HG03064 (cell line): ENCODE results near the gene PRKN.

Experiments used
- ATAC-seq: cut with Tn5 transposase; IDR thresholded peaks from one replicate; pipeline ENCODE4 v1.9.1; 2021; ENCODE audit warnings: low read depth; ENCODE audit not compliant: unreplicated experiment

PRKN gene

GRCh38 chr6:162474722-162475121 is 252.8 kb downstream of the PRKN start:
- no peak for ATAC-seq

DNA sequence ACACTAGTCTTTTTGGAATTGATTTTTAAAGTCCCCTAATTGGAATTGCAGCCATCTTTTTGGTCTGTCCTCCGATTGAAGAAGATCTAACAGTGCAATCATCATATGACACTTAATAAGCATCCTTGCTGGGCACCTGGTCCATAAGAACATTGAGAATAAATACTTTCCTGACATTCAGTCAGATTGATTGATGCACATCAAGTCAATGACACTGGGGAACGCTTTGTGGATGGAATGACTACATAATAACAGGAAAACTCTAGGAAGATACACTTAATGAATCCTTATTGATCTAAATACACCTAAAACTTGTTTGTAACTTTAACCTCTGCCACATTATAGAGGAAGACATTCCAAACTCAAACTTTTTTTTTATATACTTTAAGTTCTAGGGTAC is 255.7 kb downstream of the PRKN start:
- ATAC-seq: no peak

- no peak for ATAC-seq
These were observed 259.2 kb downstream of the PRKN start for GRCh38 chr6:162468326-162468725.

DNA sequence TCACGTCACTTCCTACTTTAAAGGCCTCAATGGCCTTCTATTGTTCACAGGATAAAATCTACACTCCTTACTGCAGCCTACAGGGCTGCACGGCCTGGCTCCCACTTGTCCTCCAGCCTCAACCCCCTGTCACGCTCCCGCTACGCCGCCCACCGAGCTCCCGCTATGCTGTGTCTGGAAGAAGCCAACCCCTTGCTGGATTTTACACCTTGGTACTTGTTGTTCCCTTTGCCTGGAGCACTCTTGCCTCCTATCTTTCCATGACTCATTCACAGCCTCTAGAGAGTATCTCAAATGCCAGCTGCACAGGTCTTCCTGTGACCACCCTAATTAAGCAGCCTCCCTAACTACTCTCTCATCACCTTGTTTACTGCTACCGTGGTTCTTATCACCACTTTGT is 259.9 kb downstream of the PRKN start:
- no peak for ATAC-seq

DNA sequence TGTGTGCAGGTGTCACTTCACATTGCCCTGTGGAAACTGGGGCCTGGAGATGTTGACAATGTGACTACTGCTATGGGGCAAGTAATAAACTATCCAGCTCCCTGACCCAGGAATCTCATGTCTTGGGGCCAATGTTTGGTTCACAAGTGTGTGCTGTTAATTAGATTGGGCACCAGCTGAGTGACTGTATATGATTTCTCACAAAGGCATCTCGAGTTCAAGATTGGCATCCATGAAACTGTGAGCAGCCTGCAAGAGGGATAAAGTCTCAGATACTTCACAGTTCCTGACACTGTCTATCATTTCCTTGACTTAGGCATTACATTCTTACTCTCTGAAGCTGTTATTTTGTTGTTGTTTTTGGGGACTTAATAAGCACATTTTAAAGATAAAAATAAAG is 264.0 kb downstream of the PRKN start:
- no peak for ATAC-seq

GRCh38 chr6:162459985-162460384 is 267.6 kb downstream of the PRKN start:
- no peak for ATAC-seq

DNA sequence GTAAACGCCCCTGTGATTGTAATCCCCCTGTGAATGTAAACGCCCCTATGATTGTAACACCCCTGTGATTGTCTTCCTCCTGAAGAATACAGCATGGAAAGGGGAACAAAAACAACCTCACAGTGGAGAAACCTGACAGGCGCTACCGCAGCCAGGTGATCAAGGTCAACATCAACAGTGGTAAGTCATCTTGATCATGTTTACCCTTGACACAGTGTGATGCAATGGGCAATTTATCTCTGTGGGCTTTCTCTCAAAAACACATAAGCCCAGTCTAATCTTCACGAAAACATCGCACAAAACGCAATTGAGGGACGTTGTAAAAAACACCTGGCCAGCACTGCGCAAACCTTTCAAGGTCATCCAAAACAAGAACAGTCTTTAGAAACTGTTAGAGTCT is 277.2 kb downstream of the PRKN start:
- no peak for ATAC-seq

- no peak for ATAC-seq
These were observed 279.3 kb downstream of the PRKN start for GRCh38 chr6:162448294-162448693.

DNA sequence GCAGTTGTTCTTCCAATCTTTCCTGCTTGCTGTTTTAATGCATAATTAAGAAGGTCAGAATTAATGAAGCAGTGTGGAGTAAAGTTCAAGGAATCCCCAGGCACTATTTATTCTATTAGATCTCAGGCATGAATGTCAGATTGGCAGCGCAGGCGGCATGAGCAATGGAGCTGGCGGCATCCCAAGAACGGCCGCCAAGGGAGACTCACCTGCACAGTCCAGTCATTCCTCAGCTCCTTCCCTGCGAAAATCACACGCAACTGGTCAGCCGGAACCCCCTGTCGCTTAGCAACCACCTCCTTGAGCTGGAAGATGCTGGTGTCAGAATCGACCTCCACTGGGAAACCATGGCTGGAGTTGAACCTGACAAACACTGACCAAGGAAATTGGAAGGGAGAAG is 284.5 kb downstream of the PRKN start:
- no peak for ATAC-seq

DNA sequence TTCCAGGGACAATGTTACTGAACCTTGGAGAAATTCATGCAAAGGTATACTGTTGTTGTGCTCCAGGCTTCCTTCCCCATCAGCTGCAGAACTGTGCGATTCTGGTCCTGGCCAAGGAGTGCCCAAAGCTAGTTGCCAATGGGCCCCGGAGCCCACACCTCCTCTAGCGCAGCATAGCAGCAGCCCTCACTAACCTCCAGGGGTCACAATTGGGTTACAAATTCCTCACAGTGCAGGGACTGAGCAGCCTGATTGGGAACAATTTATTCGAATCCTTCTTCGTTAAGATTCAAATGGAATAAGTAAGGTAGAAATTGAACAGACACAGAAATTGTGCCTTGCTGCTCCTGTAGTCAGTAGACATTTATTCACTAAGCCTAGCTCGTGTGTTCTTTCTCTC is 284.9 kb downstream of the PRKN start:
- ATAC-seq: no peak

DNA sequence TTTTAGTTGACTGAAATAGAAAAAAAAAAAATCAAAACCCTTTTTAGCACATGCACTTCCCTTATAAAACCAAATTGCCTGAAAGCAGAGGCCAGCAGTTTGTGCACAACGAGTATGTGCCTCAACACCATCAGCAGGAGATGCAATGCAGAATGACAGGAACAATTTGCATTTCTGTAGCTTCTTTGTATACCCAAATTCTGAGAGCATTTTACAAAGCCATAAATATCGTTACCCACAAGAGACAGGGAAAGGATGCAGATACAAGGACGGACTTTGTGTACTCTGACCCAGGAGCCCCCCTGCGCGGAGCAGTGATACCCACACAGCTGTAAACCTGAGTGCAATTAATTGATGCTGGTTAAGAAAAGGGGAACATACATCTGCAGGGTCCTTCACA is 285.6 kb downstream of the PRKN start:
- no peak for ATAC-seq

DNA sequence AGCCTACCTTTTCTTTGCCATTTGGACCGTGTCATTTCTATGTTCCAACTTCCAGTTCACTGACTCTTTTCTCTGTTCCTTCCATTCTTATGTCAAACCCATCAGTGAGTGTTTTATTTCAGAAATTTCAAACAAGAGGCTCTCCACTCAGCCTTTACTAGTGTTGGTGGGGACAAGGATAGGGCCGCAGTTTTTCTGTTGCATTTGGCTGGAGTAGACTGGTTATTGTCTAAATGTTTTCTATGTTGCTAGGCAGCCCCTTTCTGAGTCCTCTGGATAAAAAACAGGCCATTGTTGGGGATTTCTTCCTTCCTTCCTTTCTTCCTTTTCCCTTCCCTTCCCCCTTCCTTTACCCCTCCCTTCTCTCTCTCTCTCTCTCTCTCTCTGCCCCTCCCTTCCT is 288.6 kb downstream of the PRKN start:
- ATAC-seq: no peak

GRCh38 chr6:162435071-162435470 is 292.5 kb downstream of the PRKN start:
- no peak for ATAC-seq

GRCh38 chr6:162421004-162421403 is 306.6 kb downstream of the PRKN start:
- ATAC-seq: no peak

DNA sequence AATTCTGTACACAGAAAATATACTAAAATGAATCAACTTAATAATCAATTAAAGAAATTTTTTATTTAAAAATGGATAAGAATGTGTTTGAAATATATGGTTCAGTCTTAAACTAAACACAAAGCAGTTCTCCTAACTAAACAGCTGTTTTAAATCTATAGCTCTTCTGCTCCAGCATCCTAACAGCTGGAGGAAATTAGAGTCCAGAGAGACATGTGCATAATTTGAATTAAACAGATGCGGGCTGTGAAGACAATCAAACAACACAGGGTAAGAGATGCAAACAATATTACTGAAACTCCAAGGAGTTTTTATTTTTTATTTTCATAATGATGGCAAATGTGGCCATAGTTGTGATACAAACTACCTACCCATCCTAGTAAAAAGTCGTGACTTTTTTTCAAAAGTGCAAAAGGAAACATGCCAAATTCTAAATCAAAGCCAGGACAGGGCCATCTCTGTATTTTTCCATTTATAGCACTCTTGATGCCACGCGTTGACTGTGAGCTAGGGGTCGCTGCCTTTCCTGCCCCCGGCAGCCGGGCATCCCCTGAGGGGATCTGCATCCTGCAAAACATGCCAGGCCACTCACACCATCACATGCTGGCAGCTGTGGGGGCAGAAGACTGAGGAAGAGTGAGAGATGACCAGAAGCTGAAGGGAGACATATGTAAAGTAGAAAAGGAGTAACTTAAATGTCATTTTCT is 310.6 kb downstream of the PRKN start:
- ATAC-seq: no peak

GRCh38 chr6:162416307-162416706 is 311.3 kb downstream of the PRKN start:
- ATAC-seq: no peak

DNA sequence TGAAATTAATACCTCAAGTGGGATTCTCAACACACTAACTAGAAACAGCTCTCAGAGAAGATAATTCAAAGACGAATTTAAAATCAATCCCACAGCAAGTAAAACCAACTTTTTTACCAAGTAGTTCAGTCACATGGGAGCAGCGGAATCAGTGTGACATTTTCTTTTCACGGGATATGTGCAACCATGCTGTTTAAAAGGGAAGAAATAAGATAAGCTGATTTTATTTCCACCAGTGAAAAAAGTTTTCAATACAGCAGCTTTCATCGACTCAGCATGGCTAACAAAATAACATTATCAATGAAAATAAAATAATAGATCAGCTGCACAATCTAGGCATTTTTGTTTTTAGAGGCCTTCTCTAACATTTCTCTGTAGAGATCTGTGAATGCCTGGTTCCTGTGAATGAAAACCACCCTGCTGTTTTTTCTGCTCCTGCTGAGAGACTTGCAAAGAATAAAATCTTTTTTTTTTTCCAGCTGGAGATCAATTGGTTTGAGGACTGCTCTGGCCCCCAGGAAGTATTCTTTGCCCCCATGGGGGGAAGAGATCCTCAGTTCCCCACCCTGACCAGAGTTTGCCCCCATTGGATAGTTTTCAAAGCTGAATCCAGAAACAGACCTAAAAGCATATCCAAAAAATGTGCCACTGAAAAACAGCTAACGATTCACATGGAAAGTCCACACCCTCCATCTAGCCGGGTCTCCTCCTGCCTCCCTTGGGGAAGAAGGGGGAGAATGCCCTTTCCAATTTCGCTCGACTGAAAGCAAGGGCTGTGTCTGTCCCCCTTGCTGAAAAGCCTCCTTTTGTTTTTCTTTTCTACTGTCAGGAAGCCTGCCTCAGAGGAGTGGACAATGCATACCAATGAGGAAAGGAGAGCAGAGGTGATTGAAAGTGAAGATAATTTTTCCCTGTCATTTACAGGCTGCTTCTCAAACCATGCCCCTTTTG is 317.6 kb downstream of the PRKN start:
- no peak for ATAC-seq

- no peak for ATAC-seq
These were observed 318.6 kb downstream of the PRKN start for GRCh38 chr6:162408826-162409535.

- ATAC-seq: no peak
These were observed 322.6 kb downstream of the PRKN start for GRCh38 chr6:162404951-162405350.

DNA sequence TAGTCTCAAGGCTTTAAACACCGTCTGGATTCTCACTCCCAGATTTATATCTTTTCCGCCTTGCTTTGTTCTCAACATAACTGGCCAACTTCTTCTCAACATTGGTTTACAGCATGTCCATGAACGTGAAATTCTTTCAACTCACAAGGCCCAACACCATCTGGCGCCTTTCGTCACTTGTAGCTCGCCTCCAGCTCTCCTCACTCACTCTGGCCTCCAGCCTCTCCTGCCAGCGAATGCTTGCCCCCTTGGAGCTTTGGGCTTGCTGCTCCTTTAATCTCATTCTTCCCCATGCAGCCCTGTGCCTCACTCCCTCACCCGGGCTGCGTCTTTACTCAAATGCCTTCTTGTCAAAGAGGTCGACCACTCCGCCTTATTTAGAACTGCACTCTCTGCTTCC is 324.5 kb downstream of the PRKN start:
- no peak for ATAC-seq

- ATAC-seq: no peak
These were observed 332.4 kb downstream of the PRKN start for GRCh38 chr6:162395181-162395580.
